KOPT-K1 (cell line): ENCODE data around the gene PNMA8C.

ENCODE experiments used
- H3K27ac ChIP-seq: fragments of 200-600 bp; sonication (generic); 2 replicates; pipeline ENCODE4 v1.5.1; 2016; ENCODE audit warnings: antibody characterized with exemption, mild to moderate bottlenecking, low read depth, low read length; ENCODE audit not compliant: poor library complexity, severe bottlenecking
- H3K36me3 ChIP-seq: fragments of 200-600 bp; sonication (generic); 2 replicates; pipeline ENCODE4 v1.5.1; 2017; ENCODE audit warnings: antibody characterized with exemption, mild to moderate bottlenecking, low read length, moderate library complexity; ENCODE audit not compliant: insufficient read depth
- H3K9me3 ChIP-seq: fragments of 200-600 bp; sonication (generic); 2 replicates; pipeline ENCODE4 v1.5.1; 2017; ENCODE audit warnings: antibody characterized with exemption, low read length, mild to moderate bottlenecking; ENCODE audit not compliant: insufficient read depth, poor library complexity, severe bottlenecking

The PNMA8C gene

GRCh38 chr19:46428239-46429135, at the start of gene PNMA8C:
Gene PNMA8C, minus strand, starts transcription at chr19:46428936. Its CDS starts 577 bp downstream, at chr19:46428359.
- no peaks in the 10 kb centered on the region for H3K36me3 ChIP-seq
- no peak within 1 kb of the TSS for H3K27ac ChIP-seq
- no peaks in the 10 kb centered on the region for H3K9me3 ChIP-seq

GRCh38 chr19:46475986-46476385, 47.2 kb upstream of the PNMA8C start:
- no peaks in the 10 kb centered on the region for H3K9me3 ChIP-seq
- H3K27ac ChIP-seq = no peak overlapping the region
- no peaks in the 10 kb centered on the region for H3K36me3 ChIP-seq

- Histone ChIP-seq H3K27ac (no peak overlapping the region), H3K36me3 (no peaks in the 10 kb centered on the region)
Measured at GRCh38 chr19:46474211-46474610, 45.5 kb upstream of the PNMA8C start.

GRCh38 chr19:46472592-46472991, 43.9 kb upstream of the PNMA8C start:
- Histone ChIP-seq H3K36me3 (no peaks in the 10 kb centered on the region), H3K9me3 (no peaks in the 10 kb centered on the region), H3K27ac (no peak overlapping the region)

More at GRCh38 chr19:46474211-46474610, 45.5 kb upstream of the PNMA8C start:
- no peaks in the 10 kb centered on the region for H3K9me3 ChIP-seq

- no peak overlapping the region for H3K27ac ChIP-seq
Measured at GRCh38 chr19:46471811-46472543, 43.2 kb upstream of the PNMA8C start.

GRCh38 chr19:46471116-46471733, 42.5 kb upstream of the PNMA8C start, which contains the start of gene PNMA8A:
Gene PNMA8A, minus strand, starts transcription at chr19:46471563. Its CDS starts 528 bp downstream, at chr19:46471035.
- Histone ChIP-seq H3K36me3 (no peaks in the 10 kb centered on the region), H3K27ac (no peak within 1 kb of the TSS), H3K9me3 (no peaks in the 10 kb centered on the region)

More at GRCh38 chr19:46471811-46472543, 43.2 kb upstream of the PNMA8C start:
- H3K36me3 ChIP-seq = no peaks in the 10 kb centered on the region
- no peaks in the 10 kb centered on the region for H3K9me3 ChIP-seq

- Histone ChIP-seq H3K9me3 (no peaks in the 10 kb centered on the region), H3K27ac (no peak overlapping the region), H3K36me3 (no peaks in the 10 kb centered on the region)
Measured at GRCh38 chr19:46470376-46470775, 41.6 kb upstream of the PNMA8C start.

- Histone ChIP-seq H3K9me3 (no peaks in the 10 kb centered on the region), H3K27ac (no peak overlapping the region), H3K36me3 (no peaks in the 10 kb centered on the region)
Measured at GRCh38 chr19:46469541-46470185, 40.9 kb upstream of the PNMA8C start.

- Histone ChIP-seq H3K36me3 (no peaks in the 10 kb centered on the region), H3K27ac (no peak overlapping the region), H3K9me3 (no peaks in the 10 kb centered on the region)
Measured at GRCh38 chr19:46466536-46467196, 37.9 kb upstream of the PNMA8C start.

- Histone ChIP-seq H3K9me3 (no peaks in the 10 kb centered on the region), H3K36me3 (no peaks in the 10 kb centered on the region), H3K27ac (no peak overlapping the region)
Measured at GRCh38 chr19:46463516-46463915, 34.8 kb upstream of the PNMA8C start.

- no peaks in the 10 kb centered on the region for H3K9me3 ChIP-seq
- no peaks in the 10 kb centered on the region for H3K36me3 ChIP-seq
- H3K27ac ChIP-seq = no peak overlapping the region
Measured at GRCh38 chr19:46461537-46461936, 32.8 kb upstream of the PNMA8C start.

GRCh38 chr19:46460981-46461380, 32.2 kb upstream of the PNMA8C start:
- Histone ChIP-seq H3K9me3 (no peaks in the 10 kb centered on the region), H3K36me3 (no peaks in the 10 kb centered on the region), H3K27ac (no peak overlapping the region)

- H3K27ac ChIP-seq = no peak overlapping the region
- no peaks in the 10 kb centered on the region for H3K36me3 ChIP-seq
- H3K9me3 ChIP-seq = no peaks in the 10 kb centered on the region
Measured at GRCh38 chr19:46460055-46460454, 31.3 kb upstream of the PNMA8C start.

- Histone ChIP-seq H3K36me3 (no peaks in the 10 kb centered on the region), H3K27ac (no peak overlapping the region), H3K9me3 (no peaks in the 10 kb centered on the region)
Measured at GRCh38 chr19:46456930-46457329, 28.2 kb upstream of the PNMA8C start.
